Activated CD4-positive, alpha-beta T cell treated with anti-CD3 and anti-CD28 coated beads, Interleukin-2, amount 50 U/mL, for 24 hours (primary cell): ENCODE measurements around the gene SND1.

Source experiments
- DNase-seq, 2 donors: peaks; one replicate each; pipeline ENCODE4 v3.0.0-alpha.2; 2020; ENCODE audit warnings: low read depth in 1 of 2, low spot score in 1 of 2

Gene SND1

DNA sequence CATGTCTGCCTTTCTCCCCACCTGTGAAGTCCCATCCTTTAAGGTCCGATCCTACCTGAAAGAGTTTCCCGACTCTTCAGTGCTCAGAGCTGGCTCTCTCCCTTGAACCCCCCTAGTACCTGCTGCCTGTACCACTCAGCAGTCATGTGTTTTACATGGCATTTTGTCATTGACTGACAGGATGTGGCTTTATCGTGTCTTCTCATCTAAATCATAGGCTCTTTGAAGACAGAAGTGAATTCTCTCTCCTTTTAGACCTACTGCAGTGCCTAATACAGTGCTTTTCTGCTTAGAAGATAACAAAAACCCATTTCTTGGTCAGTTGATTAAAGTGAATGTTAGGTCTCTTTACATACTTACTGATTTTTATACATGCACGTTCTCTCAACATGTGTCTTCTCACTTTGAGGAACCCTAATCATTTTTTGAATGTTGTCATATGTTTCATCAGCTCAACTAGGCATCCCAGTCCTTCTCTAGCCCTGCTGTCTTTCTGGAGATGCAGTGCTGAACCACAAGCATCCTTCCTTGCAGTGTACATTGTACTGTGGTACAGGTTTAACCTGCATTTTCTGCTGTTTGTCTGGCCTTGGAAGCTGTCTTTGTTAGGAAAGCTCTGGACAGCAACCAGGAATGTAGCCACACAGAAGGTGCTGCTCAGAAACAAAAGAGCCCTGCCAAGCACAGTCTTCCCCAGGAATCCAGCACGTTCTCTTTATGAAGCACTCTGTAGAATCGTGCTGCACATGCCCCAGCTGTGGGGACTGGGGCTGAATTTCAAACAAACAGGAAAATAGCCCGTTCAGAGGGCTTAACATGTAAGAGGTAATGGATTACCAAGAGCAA lies 407.4 kb downstream of the SND1 start:
- peak in 1 of 2 donors; percentile 2 for DNase-seq

DNA sequence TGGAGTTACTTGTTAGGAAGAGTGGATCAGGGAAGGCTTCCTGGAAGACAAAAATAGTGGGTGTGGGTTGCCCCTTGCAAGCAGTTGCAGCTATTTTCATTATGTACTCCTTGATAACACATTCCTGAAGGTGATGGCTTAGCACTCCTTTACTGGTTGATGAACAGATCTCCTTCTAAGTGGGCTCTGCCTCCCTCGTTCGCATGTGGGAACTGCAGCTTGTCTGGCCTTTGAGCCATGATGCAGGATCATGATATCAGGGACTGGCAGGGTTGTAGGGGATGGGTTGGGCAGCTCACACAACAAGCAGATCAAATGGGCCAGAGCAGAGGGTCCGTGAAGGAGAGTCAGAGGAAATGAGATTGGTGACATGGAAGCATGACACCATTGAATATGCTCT lies 408.0 kb downstream of the SND1 start:
- no peak for DNase-seq

DNA sequence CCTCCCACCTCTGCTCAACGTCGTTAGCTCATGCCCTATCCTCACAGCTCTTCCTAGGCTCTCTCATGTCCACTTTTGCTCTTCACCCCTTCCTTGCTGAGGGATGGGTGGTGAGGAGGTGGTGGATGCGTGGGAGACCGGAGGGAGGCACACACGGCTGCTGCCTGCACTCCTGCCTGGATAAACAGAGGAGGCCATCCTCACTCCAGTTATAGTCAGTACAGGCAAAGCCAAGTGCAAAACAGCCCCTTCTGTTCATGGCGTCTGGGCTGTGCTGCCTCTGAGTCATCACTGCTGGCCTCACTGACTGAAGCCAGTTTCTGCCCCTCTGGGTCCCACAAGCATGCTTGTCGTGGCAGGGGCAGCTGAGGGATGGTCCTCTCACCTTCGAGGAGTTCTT lies 411.1 kb downstream of the SND1 start:
- DNase-seq: no peak

DNA sequence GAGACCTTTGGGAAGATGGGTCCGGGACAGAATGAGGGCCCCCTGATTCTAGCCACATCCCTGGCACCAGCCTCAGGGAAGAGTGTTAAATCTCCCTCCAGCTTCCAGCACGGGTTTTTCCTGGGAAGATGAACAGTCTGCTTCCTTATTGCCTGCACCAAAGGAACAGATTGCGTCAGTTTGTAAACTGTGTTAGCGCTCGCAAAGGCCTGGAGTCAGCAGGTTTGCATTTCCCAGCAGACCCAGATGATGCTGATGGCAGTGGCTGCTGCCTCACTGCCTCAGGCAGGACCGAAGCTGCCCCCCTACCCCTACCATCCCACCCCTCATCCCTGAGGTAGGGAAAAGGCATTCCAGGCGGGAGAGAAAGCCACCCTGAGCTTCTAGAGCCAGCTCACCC lies 413.9 kb downstream of the SND1 start:
- DNase-seq: no peak

DNA sequence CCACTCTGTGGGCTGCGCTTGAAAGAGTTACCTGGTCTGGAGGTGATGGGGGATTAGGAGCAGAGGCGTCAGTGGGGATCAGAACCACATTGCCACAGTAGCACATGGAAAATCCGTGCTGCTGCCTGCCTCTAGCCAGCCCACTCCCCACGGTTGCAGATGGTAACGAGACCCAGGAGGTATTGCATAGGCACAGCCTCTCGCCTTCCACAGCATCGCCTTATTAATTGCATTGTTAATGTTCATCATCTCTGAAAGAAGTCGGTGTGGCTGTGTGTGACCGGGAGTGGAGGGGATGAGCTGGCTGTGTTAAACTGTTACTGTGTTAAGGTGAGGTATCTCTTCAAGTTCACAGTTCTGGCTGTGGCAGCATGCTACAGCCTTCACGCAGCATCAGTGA lies 414.4 kb downstream of the SND1 start:
- DNase-seq: no peak

DNA sequence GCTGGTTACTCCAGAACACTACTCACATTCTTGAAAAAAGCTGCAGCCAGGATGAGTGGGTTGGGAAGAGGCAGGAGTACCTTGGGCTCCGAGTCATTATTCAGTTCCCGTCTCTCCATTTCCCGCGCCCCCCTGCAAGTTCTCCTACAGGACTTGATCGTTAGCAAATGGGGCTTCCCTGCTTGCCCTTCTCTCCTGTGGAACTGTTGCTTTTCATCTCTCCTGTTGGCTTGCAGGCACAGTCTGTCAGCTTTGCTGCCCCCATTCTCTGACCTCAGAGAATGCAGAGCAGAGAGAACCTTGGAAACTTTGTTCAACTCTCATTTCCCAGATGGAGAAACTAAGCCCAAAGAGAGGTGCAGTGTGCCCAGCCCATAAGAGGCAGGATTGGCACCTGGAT lies 414.9 kb downstream of the SND1 start:
- DNase-seq: no peak

DNA sequence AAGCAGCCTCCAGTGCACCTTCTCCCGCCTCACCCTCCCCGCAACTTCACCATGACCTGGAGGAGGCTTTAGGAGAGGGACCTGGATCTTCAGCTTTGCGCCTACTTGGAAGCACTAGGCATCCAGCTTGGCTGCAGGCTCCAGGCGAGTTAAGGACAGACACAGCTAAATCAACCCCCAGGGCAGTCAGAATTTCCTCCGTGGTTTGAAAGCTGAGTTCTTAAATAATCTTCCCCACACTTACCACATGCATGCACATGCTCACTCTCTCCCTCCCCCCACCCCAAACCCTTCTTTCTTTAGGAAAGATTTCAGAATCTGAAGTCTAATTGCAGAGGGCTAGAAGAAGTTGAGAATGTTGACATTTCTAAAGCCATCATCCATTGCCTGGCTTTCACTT lies 416.0 kb downstream of the SND1 start:
- no peak for DNase-seq

DNA sequence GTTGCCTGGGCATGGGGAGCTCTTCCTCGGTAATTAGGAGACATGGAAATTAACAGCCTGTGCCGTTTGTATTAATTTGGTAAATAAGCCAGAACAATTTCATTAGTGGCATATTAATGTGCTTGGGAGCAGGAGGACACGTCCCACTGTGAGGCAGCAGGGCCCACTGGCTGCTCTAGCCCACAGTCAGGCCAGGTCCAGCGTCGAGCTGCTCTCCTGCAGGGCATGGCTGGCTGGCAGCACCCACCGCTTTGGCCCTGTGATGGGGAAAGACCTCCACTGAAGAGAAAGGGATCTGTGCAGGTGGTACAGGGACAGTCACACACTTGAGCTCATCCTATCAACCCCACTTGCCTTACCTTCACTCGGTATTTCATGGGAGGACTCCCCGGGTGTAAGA lies 416.8 kb downstream of the SND1 start:
- DNase-seq: no peak

DNA sequence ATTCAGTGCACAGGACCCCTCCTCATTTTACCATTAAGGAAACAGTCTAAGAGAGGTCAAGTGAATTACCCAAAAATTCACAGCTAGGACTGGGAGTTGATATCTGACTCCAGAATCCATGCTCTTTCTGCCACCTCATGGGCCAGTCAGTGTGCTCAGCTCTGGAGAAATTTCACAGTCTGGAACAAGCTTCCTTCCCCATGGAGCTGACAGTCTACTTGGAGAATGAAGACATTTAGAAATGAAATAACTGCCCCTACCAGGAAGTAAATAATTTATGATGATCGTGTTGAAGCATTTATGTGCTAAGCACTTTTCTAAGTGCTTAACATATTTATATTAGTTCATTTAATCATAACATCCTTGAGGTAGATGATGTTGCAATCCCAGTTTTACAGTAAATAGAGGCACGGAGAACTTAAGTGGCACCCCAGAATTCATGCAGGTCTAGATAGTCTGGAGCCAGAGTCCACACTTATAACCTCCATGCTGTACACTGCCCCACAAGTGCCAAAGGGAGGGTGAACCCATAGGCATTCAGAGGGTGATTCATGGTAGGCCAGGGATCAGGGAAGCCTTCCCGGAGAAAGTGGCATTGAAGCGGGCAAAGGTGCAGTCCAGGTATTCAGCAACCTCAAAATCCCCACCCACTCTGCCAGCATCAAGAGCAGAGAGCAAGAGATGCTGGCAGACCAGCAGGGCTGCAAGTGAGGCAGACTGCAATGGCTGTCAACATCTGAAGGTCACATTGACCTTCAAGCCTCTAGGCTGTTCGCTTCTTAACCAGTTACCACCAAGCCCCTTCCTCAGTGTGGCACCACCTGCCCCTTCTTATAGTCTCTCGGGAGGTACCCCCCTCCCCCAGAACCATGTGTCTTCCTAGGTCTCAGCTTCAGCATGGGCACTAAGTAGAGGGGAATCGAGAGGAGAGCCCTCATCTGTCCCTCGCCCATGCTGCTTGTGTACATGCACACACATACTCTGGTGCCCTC lies 417.7 kb downstream of the SND1 start:
- DNase-seq: no peak

DNA sequence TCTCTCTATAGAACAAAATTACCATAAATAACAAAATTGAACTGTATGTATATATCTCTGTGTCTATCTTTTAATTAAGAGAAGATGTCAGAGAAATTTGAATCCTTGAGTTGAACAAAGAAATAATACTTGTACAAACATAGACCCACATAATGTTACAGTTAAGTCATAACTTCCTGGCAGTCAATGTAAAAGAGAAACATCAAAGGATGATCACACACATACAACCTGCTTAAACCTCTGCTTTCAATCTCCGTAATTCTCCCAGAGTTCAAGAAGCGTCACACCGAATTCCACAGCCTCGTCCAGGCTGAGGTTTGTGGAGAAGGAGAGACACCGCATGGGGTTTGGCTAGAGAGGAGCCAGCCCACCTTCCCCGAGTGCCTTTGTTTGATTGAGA lies 419.4 kb downstream of the SND1 start:
- DNase-seq: no peak

DNA sequence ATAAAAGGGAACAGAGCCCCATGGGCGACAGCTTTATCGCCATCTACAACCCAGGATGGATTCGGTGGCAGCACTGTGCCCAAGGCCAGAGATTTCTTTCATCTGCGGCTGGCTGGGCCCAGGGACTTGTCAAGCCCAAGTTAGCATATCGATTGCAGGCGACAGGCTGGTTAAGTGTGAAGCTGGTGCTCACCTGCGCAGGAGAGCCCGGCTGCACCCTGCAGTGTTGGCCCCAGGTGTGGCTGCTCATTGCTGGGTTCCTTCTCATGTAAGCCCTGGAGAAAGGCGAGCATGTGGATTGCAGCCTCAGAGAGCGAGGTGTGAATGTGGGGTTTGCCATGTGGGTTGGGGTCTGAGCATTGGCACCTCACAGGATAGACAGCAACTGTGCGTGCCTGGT lies 419.8 kb downstream of the SND1 start:
- DNase-seq: no peak

DNA sequence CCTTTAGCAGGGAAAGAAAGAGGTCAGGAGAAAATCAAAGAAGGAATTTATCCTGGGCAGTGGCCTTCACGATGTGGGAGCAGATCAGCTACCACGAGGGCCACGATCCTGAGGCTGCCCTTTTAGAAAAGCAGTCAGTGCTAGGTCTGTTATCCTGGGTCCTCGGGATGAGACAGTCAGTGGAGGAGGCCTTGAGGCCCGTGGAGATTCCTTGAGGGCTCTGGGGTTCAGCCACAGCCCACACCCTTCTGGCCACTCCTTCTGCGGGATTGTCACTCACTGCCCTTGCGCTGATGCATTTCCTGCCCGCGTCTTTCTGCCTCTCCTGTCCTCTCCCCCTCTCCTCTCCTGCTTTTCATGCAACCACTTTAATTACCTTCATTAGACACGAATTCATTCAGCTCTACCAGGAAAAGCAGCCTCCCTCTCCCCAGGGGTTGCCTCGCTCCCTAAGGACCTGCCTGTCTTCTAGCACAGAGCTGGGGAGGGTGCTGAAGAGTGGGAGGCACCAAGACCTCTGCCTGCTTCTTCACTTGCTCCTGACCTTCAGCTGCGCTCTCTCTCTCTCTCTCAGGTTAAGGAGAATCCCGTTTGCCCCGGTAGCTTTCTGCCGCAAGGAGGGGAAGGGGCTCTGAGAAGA lies 421.8 kb downstream of the SND1 start:
- no peak for DNase-seq

DNA sequence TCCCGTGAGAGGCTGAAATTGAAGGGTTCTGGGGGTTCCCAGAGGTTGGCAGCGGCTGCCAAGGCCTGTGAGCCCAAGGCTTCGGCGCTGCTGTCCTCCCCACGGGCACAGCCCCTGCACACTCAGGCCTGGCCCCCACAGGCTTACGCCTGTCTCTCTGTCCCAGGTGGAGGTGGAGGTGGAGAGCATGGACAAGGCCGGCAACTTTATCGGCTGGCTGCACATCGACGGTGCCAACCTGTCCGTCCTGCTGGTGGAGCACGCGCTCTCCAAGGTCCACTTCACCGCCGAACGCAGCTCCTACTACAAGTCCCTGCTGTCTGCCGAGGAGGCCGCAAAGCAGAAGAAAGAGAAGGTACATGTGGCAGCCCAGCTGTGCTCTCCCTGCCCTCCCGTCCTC lies 422.3 kb downstream of the SND1 start:
- no peak for DNase-seq

DNA sequence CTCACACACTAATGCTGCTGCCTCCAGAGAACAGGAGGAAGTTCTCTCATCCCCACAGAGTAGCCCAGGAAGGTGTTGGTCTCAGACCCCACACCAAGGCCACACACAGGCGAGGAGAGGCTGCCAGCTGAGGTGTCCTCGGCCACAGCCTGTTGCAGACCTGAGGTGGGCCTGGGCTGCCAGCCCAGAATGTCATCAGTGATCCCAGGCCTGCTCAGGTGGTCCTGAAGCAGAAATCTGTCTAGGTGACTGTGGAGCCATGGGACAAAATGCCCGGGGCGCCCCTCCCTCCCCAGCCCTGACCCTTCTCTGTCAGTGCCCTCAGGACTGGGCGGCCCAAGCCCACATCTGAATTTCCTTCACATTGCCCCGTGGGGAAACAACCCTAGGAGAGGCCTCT lies 422.7 kb downstream of the SND1 start:
- no peak for DNase-seq

DNA sequence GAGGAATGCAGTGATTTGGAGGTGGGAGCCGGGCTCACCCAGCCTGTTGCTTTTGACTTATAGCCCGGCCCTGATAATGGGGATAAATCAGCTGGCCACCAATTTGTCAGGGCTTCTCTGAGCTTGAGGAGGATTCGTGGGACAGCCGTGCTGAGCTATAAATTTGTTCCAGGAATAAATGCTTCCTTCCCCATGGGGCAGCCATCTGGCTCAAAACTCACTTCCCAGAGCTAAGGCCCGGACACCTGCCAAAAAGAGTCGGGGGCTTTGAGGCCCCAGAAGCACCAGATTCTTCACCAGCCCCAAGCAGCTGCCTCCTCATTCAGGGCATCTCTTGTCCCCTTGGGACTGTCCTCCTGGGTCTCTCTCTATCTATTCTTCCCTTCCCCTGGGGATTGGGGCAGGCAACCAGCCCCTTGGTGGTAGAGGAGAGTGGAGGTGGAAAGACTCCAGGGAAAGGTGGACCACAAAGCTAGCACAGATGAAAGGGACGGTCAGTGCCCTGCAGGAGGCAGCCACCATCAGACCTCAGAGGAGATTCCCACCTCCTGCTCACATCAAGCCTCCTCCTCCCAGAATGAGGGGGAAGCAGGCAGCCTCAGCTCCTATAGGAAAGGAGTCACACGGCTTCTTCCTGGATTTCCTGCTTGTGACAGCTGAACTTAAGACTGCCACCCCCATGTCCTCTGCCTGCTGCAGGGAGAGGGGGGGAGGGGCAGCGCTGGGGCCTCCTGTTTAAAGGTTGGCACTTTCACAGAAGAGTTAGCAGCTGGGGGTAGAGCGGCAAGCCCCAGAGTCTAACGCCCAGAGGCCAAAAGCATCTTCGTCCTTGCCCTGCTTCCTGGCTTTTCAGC lies 423.5 kb downstream of the SND1 start:
- no peak for DNase-seq

DNA sequence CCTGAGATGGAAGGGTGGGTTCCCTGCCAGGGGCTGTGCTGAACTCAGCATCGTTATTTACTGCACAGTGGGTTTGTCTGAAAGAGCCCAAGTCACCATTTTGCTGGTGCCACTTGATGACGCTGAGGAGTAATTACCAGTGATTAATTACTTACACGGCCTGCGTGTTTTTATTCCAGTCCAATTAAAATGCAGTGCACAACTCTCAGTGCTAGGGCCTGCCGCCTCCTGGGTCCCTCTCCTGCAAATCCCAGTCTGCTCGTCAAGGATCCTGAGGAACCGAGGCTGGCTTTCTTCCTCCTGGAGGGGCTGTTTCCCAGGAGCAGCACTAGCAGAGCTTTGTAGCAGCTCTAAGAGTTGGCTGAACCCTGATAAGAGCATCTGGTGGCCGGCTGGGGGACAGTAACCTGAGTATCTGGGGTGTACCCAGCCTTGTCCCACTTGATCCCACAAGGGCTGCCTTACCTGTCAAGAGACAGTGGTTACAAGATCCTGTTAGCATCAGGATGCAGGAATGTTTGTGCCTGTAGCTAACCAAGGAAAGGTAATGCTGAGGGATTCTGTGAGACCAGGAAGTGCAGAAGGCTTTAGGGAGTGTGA lies 424.3 kb downstream of the SND1 start:
- DNase-seq: no peak

DNA sequence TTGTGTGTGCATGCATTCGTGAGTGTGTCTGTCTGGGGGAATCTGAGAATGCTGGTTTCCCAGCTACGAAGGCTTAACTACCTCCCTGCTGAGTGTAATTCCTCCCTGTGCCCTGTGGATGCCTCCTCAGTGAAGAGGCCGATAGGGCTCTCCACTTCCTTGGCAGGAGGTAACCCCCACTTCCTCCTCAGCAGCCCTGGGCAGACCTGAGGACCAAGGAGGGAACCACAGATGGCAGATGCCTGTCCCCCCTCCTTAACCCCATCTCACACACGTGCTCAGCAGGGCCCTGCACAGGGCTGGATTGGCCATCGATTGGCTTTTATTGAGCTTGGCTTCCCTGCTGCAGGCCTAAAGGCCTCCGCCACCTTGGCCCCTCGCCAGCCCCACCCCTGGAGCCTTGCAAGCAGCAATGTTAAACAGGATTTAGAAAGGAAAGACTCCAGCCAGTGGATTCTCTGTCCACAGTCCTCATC lies 424.8 kb downstream of the SND1 start:
- no peak for DNase-seq

DNA sequence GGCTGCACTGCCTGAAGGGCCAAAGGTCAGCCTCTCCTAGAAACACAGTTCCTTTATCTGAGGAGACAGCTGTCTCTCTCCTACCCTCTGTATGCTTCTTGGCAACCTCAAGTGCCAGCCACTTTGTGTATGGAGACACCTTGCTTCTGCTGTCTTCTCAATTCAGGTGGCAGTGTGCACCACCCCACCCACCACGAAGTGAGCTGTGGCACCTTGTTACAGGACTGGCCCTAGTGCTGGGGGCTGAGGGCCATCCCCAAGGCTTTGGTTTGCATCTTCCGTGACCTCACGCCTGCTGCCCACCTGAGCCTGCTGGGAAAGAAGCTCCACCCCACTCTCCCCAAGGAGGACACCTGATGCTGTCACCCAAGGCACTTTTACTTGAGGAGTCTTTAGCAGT lies 426.3 kb downstream of the SND1 start:
- no peak for DNase-seq

DNA sequence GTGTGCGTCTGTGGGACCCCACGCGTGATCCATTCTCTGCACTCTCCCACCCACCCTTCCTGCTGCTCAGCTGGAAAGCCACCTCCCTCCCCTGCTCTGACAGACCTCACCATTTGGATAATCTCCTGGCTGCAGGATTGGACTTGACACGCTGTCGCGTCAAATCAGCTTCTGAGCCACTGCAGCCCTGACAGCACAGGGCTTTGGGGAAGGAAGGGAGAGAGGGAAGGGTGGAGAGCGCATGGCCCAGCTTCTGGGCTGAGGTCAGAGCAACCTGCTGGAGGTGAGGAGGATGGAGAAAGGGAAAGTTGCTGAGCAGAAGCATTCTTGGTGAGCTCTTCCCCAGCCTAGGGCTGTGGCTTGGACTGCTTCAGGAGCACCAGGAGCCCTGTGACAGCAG lies 428.2 kb downstream of the SND1 start:
- DNase-seq: no peak

DNA sequence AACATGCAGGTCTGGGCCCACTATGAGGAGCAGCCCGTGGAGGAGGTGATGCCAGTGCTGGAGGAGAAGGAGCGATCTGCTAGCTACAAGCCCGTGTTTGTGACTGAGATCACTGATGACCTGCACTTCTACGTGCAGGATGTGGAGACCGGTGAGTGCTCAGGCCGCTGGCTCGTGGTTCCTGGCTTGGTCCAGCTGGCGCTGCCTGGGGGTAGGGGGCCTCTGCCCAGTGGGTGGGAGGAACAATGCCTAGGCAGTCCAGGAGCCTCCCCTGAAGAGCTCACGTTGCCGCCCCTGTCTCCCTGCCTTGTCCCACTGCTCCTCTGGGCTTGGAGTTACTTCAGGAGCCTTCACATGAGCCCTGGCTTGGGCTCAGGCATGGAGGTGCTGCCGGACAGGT lies 429.4 kb downstream of the SND1 start:
- no peak for DNase-seq
